Caco-2 (cell line): Measurements from ENCODE around the gene CEBPA. TPM values are rescaled to one million over a fixed set of nuclear protein-coding genes. Genes with fewer than 3 reads are reported as not detected.

Experiments used
- BruUV-seq: library from RNA; stranded (reverse); fragments of 400-500 nt; replicated peaks from 2 replicates; lab custom pipeline; 2021; lab: Mats Ljungman, UMichigan
- CTCF ChIA-PET: fragments of 300-600 bp; sonication (Branson Sonifier 250); formaldehyde crosslinking; loops from one replicate; lab custom pipeline; 2022; ENCODE audit warnings: antibody characterized with exemption; lab: Charles Lee
- POLR2A ChIA-PET: fragments of 300-600 bp; sonication (Branson Sonifier 250); formaldehyde crosslinking; loops from one replicate; lab custom pipeline; 2022; ENCODE audit warnings: antibody characterized with exemption; lab: Charles Lee
- DNase-seq, 2 experiments: peaks; one replicate each; pipeline versions ENCODE4 v3.0.0 to v3.0.0-alpha.2; 2020 to 2022
- H3K27me3 ChIP-seq: replicated peaks from 2 replicates; pipeline ENCODE4 v1.6.0; 2011; ENCODE audit warnings: low read length; ENCODE audit not compliant: control insufficient read depth, insufficient read depth
- H3K36me3 ChIP-seq: 2 replicates; pipeline ENCODE4 v1.5.1; 2011; ENCODE audit warnings: low read length; ENCODE audit not compliant: control insufficient read depth, insufficient read depth
- H3K4me1 ChIP-seq: fragments of 250-450 bp; sonication (Bioruptor Pico); 2 replicates; pipeline ENCODE4 v1.5.1; 2020; ENCODE audit warnings: mild to moderate bottlenecking
- H3K4me3 ChIP-seq: 2 replicates; pipeline ENCODE4 v1.5.1; 2011; ENCODE audit warnings: low read depth, mild to moderate bottlenecking, control low read depth, low read length
- H3K9me3 ChIP-seq: fragments of 250-450 bp; sonication (Bioruptor Pico); 2 replicates; pipeline ENCODE4 v1.5.1; 2020; ENCODE audit warnings: mild to moderate bottlenecking, moderate library complexity
- H3K27ac Mint-ChIP-seq: one replicate; pipeline ENCODE4 v1.8.0; 2022; ENCODE audit warnings: mixed read lengths; ENCODE audit not compliant: unreplicated experiment
- H3K27me3 Mint-ChIP-seq: one replicate; pipeline ENCODE4 v1.8.0; 2022; ENCODE audit warnings: mixed read lengths; ENCODE audit not compliant: insufficient read depth, unreplicated experiment
- H3K36me3 Mint-ChIP-seq: one replicate; pipeline ENCODE4 v1.8.0; 2022; ENCODE audit warnings: mild to moderate bottlenecking, mixed read lengths; ENCODE audit not compliant: insufficient read depth, unreplicated experiment
- H3K4me1 Mint-ChIP-seq: one replicate; pipeline ENCODE4 v1.8.0; 2022; ENCODE audit warnings: low read depth, mixed read lengths; ENCODE audit not compliant: unreplicated experiment
- H3K4me3 Mint-ChIP-seq: one replicate; pipeline ENCODE4 v1.8.0; 2022; ENCODE audit warnings: mild to moderate bottlenecking, moderate library complexity, mixed read lengths; ENCODE audit not compliant: unreplicated experiment
- H3K9me3 Mint-ChIP-seq: one replicate; pipeline ENCODE4 v1.8.0; 2022; ENCODE audit warnings: mixed read lengths; ENCODE audit not compliant: unreplicated experiment
- intact Hi-C: fragments of 100-400 bp; cut with micrococcal nuclease; formaldehyde crosslinking; loops from one replicate; pipeline ENCODE4 v1.10.0; 2022; ENCODE audit not compliant: unreplicated experiment
- total RNA-seq: library from RNA; stranded (reverse); gene quantifications from 2 replicates; pipeline ENCODE4 v1.2.3, GENCODE V29; 2022
- TF ChIP-seq, protein P1 (sequence below), 2 experiments: fragments of 200-600 bp in 1 of 2; IDR thresholded peaks; 1 replicate in 1 of 2; 2 replicates in 1 of 2; pipeline versions ENCODE4 v1.5.1 to v1.8.0; 2011 to 2022; ENCODE audit warnings: antibody characterized with exemption in 1 of 2, control low read depth in 1 of 2, inconsistent platforms in 1 of 2, low read depth in 1 of 2, low read length in 1 of 2, mild to moderate bottlenecking in 1 of 2, moderate library complexity in 1 of 2; ENCODE audit not compliant: insufficient read depth in 1 of 2, severe bottlenecking in 1 of 2, unreplicated experiment in 1 of 2

Gene CEBPA
- total RNA-seq, 1 experiment from 2014 or later = 110 TPM

DNA sequence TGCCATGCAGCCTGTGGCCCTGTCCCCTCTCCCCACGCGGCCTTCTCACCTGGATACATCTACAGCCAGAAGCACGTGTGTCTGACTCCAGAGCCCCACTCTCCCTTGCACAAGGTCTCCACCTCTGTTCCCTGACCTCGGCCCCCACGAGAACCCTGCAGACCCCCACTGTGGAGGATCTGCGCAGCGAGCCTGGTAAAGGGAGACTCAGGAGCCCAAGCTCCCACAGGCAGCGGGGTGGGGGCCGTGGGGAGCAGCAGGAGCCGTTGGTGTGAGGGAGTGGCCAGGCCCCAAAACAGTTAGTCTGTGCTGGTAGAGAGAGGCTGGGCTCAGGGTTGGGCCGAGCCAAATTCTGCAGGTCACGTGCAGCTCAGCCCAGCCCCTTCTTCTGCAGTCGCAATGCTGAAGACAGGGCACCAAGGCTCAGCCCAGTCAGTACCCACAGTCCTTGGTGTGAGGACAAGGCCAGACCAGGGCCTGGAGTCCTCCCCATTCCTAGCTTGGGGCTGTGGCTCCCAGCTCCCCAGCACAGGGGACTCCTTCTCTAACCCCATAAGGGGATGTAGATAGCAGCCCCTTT lies 48.0 kb downstream of the CEBPA start:
- DNase-seq = no peak
- H3K4me1 ChIP-seq = peaks cover 1% of the 10 kb centered on the region; the same call in 1 of the 2 replicates
- H3K36me3 Mint-ChIP-seq = no peaks in the 10 kb centered on the region
- no peak overlapping the region for H3K4me3 ChIP-seq
- no peaks in the 10 kb centered on the region for H3K4me1 Mint-ChIP-seq
- no peak overlapping the region for H3K27ac Mint-ChIP-seq
- BruUV-seq = no TSS peak
- H3K9me3 Mint-ChIP-seq = peaks cover 10% of the 10 kb centered on the region
- no peaks in the 10 kb centered on the region for H3K36me3 ChIP-seq
- H3K27me3 Mint-ChIP-seq = no peaks in the 10 kb centered on the region
- ChIA-PET POLR2A (no interaction called here), CTCF (no interaction called here)
- intact Hi-C loops = no loop called here
- TF ChIP-seq, protein P1, sequence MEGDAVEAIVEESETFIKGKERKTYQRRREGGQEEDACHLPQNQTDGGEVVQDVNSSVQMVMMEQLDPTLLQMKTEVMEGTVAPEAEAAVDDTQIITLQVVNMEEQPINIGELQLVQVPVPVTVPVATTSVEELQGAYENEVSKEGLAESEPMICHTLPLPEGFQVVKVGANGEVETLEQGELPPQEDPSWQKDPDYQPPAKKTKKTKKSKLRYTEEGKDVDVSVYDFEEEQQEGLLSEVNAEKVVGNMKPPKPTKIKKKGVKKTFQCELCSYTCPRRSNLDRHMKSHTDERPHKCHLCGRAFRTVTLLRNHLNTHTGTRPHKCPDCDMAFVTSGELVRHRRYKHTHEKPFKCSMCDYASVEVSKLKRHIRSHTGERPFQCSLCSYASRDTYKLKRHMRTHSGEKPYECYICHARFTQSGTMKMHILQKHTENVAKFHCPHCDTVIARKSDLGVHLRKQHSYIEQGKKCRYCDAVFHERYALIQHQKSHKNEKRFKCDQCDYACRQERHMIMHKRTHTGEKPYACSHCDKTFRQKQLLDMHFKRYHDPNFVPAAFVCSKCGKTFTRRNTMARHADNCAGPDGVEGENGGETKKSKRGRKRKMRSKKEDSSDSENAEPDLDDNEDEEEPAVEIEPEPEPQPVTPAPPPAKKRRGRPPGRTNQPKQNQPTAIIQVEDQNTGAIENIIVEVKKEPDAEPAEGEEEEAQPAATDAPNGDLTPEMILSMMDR (IDR thresholded peaks at IDR 0.05; ENCODE audit: insufficient read depth in 1 of 2, low read depth in 1 of 2, low read length in 1 of 2, severe bottlenecking in 1 of 2, unreplicated experiment in 1 of 2) = no peak
- no peaks in the 10 kb centered on the region for H3K27me3 ChIP-seq
- no peak overlapping the region for H3K4me3 Mint-ChIP-seq
- peaks cover 10% of the 10 kb centered on the region for H3K9me3 ChIP-seq

DNA sequence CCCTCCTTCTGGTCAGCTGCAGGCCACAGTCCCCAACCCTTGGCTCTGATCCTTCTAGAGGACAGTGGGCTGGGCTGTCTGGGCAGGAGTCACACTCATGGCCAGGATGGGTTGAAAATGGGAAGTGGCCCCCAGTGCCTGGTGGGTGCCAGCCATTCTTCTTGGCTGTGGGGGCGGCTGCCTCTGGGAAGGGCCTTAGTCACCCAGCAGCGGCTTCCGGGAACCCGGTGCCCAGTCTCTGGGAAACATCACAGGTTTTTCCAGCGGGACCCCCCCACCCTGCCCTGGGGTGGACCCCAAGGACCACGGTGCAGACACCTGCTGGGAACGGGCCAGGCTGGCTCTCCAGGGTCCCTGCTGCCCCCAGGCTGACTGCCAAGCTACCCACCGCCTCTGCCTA lies 49.4 kb downstream of the CEBPA start:
- POLR2A ChIA-PET = no interaction called here
- CTCF ChIA-PET = no interaction called here

DNA sequence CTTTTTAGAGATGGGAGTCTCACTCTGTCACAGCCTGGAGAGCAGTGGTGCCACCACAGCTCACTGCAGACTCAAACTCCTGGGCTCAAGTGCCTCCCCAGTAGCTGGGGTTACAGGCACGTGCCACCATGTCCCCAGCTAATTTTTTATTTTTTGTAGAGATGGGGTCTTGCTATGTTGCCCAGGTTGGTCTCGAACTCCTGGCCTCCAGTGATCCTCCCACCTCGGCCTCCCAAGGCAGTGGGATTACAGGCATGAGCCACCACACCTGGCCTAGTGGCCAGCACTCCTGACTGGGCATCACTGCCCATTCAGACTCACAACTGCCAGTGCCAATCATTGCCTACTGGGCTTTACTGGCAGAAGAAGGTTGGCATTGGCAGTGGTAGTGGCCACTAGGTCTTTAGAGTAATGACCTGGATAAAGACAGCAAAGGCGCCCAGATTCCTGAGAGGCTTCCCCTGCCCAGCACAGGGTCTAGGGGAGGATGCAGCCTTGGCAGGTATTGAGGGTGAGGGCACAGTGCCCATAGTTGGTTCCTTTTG lies 49.8 kb downstream of the CEBPA start:
- CTCF ChIA-PET = no interaction called here
- POLR2A ChIA-PET = no interaction called here
- intact Hi-C loops = no loop called here

More for the DNA sequence above, 49.4 kb downstream of the CEBPA start:
- TF ChIP-seq, protein P1 (IDR thresholded peaks at IDR 0.05; ENCODE audit: insufficient read depth in 1 of 2, low read depth in 1 of 2, low read length in 1 of 2, severe bottlenecking in 1 of 2, unreplicated experiment in 1 of 2) = no peak
- Mint-ChIP-seq H3K9me3 (peaks cover 1% of the 10 kb centered on the region), H3K4me1 (no peaks in the 10 kb centered on the region), H3K27me3 (no peaks in the 10 kb centered on the region), H3K27ac (no peak overlapping the region), H3K4me3 (no peak overlapping the region), H3K36me3 (no peaks in the 10 kb centered on the region)
- peaks cover 13% of the 10 kb centered on the region; the same call in 1 of the 2 replicates for H3K4me1 ChIP-seq
- H3K9me3 ChIP-seq = peaks cover 6% of the 10 kb centered on the region
- no peaks in the 10 kb centered on the region for H3K36me3 ChIP-seq
- no peak for DNase-seq
- H3K27me3 ChIP-seq = no peaks in the 10 kb centered on the region
- BruUV-seq = no TSS peak
- intact Hi-C loops = no loop called here
- H3K4me3 ChIP-seq = no peak overlapping the region

More for the DNA sequence above, 49.8 kb downstream of the CEBPA start:
- TF ChIP-seq, protein P1 (IDR thresholded peaks at IDR 0.05; ENCODE audit: insufficient read depth in 1 of 2, low read depth in 1 of 2, low read length in 1 of 2, severe bottlenecking in 1 of 2, unreplicated experiment in 1 of 2) = no peak
- Mint-ChIP-seq H3K9me3 (no peaks in the 10 kb centered on the region), H3K4me1 (no peaks in the 10 kb centered on the region), H3K27me3 (no peaks in the 10 kb centered on the region), H3K4me3 (no peak overlapping the region), H3K27ac (no peak overlapping the region), H3K36me3 (no peaks in the 10 kb centered on the region)
- Histone ChIP-seq H3K4me3 (no peak overlapping the region), H3K9me3 (peaks cover 3% of the 10 kb centered on the region), H3K27me3 (no peaks in the 10 kb centered on the region), H3K36me3 (no peaks in the 10 kb centered on the region), H3K4me1 (peaks cover 17% of the 10 kb centered on the region; the same call in 1 of the 2 replicates)
- no TSS peak for BruUV-seq
- DNase-seq = no peak
